GM18867 (cell line): ENCODE measurements around the gene CASTOR1.
A peak's percentile ranks its signal among the peaks of the same experiment; 100 is the strongest.

Source experiments
- ATAC-seq: cut with Tn5 transposase; IDR thresholded peaks from one replicate; pipeline ENCODE4 v1.9.1; 2021; ENCODE audit warnings: mild to moderate bottlenecking, moderate library complexity; ENCODE audit not compliant: unreplicated experiment

Gene CASTOR1

DNA sequence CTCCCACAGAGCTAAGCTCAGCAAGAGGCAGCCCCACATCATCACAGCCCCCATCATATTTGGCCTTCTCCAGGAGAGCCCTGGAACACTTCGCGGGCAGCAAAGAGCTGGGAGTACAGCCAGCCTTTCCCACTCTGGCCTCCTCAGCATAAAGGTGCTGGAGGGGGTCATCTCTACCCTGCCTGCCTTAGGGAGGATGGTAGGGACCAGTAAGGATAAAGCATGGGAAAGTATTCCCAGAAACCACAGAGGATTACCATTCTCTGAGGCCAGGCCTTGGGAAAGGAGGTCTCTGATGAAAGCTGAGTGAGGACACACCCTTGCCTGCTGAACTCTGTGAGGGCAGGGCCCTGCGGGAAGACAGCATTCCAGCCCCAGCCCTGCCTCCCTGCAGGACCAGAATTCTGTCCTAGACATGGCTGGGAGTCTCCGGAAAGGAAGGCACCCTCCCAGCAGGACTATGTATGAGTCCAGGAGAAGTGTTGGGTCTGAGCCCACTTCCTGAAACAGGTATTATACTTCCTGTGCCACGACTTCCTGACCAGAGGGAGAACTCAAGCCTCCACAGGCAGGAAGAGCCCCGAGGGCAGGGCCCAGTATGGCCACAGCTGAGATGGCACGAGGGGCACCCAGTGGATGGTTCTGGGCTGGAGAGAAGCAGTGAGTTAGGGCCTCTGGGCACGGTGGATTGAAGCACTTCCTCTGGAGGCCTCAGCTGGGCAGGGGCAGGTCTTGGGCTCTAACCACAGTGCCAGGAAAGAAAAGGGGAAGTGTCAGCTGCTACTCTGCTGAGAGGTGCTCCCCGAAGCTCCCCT is 12.9 kb upstream of the CASTOR1 start:
- ATAC-seq = no peak

DNA sequence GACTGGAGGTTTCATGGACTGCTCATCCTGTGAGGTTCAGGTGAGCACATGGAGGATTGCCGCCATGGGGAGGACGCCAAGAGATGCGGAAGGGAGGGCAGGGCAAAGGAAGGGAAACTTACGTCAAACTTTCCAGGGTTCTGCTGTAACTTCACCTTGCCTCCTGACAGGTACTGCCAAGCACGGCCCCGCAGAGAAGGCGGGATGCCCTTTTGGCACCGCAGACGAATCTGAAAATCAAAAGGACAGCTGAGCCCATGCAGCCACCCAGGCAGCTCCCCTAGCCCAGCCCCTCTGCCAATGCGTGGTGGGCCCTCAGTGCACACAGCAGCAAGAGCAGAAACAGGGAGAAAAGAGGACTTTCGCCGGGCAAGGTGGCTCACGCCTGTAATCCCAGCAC is 10.0 kb upstream of the CASTOR1 start:
- ATAC-seq = no peak

DNA sequence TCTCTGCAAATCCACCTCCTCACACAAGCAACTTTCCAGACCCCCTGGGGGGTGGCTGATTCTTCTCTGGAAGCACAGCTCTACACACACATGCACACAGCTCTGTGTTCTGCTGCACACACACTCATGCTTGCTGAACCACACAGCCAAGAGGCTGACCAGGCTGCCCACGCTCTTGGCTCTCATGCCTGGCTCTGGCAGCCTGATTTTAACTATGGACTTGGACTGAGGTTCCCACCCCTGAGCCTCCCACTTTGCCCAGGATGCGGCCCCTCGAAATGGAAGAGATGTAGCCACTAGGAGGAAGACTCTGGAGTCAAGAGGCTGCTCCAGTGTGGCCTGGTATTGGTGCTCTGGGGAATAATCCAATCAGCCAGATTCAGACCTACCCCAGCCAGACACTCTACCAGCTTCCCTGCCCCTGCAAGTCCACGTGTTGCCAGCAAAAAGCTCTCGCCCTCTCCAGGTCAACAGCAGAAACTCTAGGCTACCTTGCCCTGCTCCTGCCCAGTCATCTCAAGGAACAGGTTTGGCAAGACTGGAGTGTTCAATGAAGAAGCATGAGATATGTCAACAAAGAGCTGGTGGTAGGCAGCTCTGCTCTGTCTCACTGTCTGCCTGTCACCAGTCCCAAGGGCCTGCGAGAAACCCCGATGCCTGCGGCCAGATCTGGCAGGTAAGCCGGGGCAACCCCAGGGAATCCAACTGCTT is 8.8 kb upstream of the CASTOR1 start:
- ATAC-seq = no peak

DNA sequence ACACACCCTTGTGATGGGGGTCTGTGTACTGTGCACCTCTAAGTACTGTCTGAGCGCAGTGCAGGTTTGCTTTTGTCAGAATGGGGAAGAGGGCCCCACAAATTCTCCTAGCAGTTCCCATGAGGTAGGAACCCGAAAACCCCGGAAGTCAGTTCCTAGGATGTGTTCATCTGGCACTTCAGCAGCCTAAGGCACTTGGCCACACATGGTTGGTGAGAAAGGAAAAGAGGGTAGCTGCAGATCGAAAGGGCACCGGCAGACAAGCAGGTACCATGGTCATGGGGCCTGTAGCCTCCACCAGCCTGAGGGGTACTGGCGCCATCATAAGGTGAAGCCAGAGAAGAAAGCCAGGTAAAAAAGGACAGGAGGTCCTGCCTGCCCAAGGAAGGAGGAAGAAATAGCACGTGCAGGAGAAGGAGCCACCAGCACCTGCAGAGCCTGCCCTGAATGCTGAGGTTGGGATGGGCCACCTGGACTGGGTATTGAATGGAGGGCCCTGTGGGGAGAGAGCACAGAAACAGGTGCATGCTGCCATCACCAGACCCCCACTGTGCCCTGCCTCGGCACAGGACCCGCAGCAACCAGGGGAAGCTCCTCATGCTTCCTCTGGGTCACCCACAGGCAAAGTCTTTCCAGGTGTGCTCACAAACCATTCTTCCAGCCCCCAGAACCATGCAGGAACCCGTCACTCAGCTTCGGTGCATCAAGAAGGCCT is 8.1 kb upstream of the CASTOR1 start:
- ATAC-seq = no peak

DNA sequence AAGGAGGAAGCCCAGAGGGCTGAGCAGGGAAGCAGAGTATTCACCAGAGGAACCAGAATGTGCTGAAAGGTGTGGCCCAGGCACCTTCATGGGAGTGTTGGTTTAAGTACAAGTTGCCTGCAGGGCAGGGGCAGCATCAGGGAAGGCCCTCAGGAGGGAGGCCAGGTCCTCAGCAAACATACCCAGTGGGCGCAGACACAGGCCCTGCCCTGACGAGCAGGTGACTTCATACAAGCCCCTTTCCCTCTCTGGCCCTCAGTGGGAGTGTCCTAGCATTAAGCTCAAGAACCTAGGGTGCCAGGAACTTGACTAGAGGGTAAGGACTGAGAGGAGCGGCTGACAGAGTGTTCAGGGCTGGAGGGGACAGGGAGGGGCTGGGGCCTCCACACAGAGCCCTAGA is 7.5 kb upstream of the CASTOR1 start:
- ATAC-seq = no peak

DNA sequence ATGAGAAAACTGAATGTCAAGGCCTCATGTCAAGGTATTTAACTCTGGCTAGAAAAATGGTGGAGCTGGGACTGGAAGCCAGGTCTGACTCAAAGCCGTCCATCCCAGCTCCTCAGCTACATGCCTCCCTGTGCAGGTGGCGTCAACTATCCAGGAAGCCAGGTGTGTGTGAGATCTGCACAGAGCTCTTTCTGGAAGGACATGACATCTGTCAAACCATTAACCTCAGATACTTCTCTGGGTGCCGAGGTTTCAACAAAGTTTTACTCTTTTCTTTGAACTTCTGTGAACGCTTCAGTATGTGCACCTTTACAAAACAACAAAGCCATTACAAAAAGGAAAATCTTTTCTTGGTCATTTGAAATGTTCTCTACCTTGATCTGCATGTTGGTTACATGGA is 7.0 kb upstream of the CASTOR1 start:
- no peak for ATAC-seq

DNA sequence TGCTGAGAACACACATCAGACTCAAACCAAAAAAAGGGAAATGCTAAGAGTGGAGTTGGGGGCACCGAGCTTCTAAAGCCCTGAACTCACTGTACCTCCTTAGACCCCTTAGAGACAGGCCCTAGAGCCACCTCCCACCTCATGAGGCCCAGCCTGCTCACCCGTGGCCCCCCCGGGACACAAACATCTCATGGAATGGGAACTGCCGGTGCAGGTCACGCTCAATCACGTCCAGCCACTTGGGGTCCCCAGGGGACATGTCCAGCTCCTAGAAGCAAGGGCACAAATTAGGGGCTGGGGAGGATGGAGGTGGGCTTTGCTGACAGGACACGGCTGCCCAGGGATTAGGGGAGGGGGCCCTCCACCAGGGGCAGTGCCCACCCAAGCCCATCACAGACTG is 6.3 kb upstream of the CASTOR1 start:
- no peak for ATAC-seq

DNA sequence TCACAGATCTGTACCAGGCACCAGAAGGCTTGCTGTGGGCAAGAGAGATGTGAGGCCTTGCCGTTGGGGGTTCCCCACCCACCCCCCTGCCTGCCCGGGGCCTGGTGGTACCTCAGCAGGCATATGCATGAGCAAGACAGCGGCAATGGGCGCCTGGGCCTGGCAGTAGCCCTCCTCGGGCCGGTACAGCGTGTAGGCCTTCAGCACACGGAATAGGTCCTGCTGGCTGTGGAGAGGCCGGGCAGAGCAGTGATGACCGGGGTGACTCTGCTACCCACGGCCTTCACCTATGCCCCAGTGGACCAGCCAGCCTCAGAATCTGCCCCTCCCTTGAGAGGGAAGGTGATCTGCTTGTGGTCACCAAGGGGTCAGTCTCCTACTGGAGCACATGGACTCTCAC is 5.5 kb upstream of the CASTOR1 start:
- no peak for ATAC-seq

DNA sequence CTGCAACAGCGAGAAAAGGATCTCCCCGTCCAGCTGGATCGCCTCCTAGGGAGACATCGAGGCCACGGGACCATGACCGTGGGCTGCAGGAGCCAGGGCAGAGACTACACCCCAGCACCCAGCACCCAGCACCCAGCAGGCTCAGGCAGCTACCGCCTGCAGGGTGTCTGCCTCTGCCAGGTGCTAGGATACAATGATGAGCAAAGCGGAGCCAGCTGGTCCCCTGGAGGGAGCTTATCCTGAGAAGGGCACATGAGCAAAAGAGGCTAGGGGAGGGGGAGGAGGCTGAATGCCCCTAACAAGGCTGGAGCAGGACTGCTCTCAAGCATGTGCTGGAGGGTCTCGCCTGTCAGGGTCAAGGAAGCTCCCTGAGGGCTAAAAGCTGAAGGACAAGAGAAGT is 4.8 kb upstream of the CASTOR1 start:
- no peak for ATAC-seq

DNA sequence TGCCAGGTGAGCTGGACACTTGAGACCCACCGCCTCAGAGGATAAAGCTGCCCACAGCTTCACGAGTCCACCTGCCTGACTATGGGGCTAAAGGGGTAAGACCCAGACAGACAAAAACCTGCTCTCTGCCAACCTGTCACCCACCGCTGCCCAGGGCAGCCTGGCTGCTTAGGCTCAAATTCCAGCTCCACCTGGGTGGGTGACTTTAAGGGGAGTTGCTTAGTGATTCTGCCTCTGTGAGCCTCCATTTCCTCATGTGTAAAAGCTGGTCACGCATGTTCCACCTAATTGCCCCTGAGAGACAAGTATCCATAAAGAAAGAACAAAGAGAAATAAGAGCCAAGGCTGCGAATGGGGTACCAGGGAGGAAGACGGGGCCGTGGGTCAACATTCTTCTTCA is 3.7 kb upstream of the CASTOR1 start:
- ATAC-seq = no peak

DNA sequence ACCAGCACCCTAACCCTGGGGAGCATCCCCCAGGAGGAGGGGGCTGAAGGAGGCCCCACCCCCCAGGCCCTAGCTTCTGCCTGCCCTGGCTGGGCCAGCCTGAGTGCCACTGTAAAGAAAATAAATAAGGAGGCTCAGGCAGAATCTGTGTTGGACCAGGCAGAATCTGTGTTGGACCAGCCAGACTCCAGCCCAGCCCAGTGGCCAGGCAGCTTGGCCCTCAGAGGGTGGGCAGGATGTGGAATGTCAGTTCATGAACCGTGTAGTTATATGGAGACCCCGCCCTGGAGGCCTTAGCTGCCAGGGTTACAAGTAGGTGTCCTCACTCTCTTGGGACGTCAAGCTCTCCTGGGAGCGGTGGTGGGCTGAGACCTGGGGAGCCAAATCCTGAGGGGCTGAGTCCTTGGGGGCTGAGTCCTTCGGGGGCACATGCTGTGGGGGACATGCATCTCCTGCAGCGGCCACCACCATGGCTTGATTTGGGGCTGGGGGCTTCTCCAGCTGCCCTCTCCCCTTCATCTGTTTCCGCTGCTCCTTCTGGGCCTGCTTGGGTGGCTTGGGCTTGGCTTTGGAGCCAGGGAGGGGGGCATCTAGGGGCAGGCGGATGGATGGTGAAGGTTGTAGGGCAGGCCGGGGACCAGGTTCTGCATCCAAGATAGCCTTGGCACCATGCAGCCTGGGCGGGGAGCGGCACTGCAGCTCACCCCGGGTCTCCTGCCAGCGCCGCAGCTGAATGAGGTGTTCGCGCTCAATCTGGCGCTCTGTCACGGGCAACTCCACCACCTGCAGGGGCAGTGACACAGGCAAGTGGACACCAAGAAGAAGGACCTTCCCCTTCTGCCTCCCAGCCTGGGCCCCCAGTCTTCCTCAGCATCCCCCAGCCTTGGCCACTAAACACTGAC is 3.0 kb upstream of the CASTOR1 start:
- ATAC-seq = no peak

DNA sequence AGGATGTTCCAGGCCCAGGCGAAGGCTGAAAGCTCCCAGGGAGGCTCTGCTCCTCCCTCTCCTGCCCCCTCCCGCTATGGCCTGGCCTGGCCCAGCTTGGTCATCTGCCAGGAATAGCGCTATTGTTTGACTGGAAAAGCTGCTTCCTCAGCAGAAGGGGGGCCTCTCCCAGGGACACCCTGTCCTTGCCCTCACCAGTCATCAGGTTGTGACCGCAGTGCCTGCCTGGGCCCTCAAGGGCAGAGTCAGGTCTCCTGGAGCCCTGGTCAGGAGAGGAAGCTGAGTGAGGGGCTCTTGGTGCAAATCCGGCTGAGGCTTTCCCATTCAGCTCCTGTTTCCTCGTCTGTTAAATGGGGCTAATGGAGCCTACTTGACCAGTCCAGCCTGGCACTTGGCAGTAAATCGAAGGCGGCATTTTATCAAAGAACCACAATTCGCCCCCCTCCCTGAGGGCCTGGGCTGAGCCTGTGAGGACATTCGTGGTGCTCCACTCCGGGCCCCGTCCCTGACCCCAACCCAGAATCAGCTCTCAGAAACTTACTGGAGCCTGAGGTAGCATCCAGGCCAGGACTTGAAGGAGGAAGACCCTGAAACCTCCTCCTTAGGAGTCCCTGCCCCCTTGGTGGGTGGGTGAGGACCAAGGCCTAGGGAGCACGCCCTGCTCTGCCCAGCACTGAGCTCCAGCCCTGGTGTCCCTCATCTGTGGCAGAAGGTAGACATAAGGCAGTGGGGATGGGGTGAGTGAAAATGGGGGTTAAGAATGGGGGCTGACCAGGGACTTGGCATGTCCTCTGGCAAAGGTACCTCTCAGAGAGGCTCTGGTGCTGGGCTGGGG is 2.0 kb upstream of the CASTOR1 start:
- no peak for ATAC-seq

DNA sequence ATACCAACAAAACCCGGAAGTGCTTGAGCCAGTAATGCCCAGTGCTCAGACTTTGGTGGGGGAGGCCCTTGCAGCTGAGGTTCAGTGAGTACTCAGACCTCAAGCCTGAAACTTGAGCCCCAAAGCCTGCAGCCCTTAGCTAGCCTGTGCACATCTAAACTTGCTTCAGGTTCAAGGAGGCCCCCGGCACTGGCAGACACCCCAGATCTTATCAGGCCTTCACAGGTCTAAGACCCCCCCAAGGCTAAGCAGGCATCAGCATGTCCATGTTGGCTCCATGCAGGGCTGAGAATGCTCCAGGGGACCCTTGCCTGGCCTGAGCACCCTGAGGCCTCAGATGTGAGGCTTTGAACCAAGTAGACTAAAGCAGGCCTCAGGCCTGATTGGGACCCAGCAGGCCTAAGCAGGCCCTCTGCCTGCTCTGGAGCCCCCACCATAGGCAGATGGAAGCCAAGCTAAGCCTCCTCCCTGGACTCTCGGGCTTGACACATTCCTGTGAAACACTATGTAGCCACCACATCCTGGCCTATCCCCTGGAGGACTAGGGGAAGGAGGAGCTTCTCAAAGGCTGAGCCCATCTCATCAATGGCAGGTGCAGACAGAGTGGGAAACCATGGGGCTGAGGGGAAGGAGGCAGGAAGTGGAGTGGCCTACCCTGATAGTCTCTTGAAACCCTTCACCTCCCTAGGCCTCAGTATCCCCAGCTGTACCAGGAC is 1.2 kb upstream of the CASTOR1 start:
- no peak for ATAC-seq

DNA sequence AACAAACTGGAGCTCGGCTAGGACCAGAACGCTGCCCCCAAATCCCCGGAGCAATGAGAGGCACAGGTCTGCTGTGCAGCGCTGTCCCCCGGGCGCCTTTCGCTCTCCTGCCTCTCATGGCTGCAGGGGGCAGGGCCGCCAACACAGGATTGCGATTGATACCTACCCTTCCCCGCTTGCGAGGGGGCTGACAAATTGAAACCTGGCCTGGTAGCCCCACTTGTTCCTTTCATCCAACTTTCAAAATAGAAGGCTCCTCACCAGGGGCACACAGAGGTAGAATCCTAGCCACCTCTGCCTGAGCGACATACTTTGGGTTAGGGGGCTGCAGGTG is 642 bp upstream of the CASTOR1 start:
- ATAC-seq = peak; percentile 6

DNA sequence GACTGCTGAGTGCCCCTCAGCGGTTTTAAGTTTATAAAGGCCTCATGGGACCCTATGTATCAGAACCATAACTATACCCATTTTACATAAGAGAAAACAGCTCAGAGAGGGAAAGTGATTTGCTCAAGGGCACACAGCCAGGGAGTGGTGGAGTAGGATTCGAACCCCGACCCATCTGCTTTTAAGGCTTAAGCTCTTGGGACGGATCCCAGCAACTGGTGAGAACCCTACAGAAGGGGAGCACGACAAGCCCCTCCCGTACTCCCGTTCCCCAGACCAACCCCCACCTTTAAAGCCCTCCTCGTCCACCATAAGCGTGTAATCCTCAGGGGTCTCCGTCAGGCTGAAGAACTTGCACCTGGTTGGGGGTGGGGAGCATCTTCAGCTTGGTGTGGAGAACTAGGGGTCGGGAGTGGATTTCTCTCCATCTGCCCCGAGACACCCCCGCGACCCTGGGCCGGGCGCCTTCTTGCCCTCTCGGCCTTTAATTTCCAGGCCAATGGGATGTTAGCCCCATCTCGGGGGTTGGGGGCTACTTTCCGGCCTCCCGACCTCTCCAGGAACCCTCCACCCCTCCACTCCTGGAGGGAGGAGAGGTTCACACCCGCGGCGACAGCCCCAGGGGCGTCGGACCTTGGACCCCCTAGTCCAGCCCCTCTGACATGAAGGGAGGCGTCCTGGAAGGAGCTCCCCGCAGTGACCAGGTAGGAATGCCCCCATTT is 725 bp downstream of the CASTOR1 start:
- no peak for ATAC-seq

DNA sequence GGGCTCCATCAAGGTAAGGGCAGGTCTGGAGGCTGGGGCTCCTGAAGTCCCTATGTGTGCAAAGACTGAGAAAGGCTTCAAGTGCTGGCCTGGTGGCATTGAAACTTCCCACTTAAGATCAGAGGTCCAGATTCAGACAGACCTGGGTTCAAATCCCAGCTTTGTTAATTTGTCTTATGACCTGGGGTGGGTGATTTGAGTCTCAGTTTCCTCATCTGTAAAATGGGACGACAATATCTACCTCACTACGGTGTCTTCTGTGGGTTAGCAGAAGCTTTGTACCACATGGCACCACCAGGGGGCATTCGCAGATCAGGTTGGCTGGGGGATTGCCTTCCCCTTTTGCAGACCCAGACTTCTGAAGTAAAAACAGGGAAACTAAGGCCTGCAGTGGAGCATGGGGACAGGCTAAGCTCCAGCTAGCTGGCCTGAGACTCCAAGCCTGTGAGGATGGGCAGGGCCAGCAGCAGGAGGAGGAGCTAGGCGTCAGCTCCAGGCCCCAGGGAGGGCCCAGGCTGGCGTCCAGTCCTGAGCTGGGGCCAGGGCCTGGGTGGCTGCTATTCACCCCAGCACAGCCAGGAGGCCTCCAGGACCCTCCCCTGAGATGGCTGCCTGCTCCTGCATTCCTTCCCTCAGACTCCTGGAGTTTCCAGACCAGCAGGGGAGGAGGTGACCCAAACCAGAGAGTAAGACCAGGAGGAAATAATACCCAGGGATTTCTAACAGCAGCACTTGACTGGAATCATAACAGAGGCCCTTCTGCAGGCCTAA is 1.5 kb downstream of the CASTOR1 start:
- ATAC-seq = no peak

DNA sequence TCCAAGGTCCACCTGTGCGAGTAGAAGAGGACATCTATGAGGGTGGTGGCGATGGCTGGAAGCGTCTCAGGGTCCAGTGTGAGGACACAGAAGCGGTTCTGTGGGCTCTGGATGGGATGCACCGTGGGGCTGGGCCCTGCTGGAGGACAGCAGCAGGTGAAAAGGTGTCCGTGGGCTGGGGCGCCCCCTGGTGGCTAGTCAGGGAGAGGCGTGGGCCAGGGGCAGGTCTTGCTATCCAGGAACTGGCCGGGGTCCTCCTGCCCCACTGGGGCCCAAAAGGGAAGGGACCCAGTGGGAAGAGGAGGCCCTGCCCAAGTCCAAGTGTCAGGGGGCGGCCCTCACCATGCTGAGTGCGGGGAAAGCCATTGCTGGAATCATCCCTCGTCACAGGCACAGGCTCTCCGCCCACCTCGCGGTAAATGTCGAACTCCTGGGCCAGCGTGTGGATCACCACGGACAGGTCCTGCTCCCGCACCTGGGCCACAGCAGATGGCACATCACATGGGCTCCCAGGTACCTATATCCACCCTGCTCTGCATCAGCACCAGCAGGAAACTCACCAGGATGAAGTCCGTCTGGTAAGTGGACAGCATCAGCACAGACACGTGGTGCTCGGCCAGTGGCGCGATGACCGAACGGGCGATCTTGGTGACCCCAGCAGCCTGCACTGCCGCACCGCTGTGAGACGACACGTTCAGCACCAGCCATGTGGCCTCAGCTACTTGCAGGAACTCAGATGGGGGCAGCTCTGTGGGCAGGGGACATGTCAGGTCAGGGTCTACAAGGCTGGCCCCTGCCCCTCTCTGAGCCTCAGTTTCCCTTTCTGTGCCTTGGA is 2.3 kb downstream of the CASTOR1 start:
- no peak for ATAC-seq
